Choroid plexus epithelial cell (primary cell): ENCODE results near the gene URB1.
A peak's percentile ranks its signal among the peaks of the same experiment; 100 is the strongest.

Experiments
- DNase-seq: peaks from one replicate; pipeline ENCODE4 v3.0.0-alpha.2; 2010; ENCODE audit warnings: low read depth
- H3K4me3 ChIP-seq: 2 replicates; pipeline ENCODE4 v1.5.1; 2011; ENCODE audit warnings: low read depth, mild to moderate bottlenecking, control low read depth, low read length, moderate library complexity
- CTCF ChIP-seq: conservative IDR thresholded peaks from 2 replicates; pipeline ENCODE4 v1.5.1; 2011; ENCODE audit warnings: low read depth, mild to moderate bottlenecking, control low read depth, inconsistent platforms, low read length, moderate library complexity

The URB1 gene

GRCh38 chr21:32424674-32425073 is 31.9 kb upstream of the URB1 start:
- DNase-seq = no peak
- TF ChIP-seq CTCF = no peak
- no peak overlapping the region for H3K4me3 ChIP-seq

GRCh38 chr21:32424191-32424535 is 31.4 kb upstream of the URB1 start:
- no peak for TF ChIP-seq CTCF
- DNase-seq = no peak
- no peak overlapping the region for H3K4me3 ChIP-seq

- no peak overlapping the region for H3K4me3 ChIP-seq
- TF ChIP-seq CTCF = no peak
- DNase-seq = peak; percentile 76
Observed at GRCh38 chr21:32423320-32424190, 30.7 kb upstream of the URB1 start.

- no peak for TF ChIP-seq CTCF
- no peak overlapping the region for H3K4me3 ChIP-seq
- DNase-seq = no peak
Observed at GRCh38 chr21:32422064-32422463, 29.3 kb upstream of the URB1 start.

GRCh38 chr21:32418146-32418545 is 25.3 kb upstream of the URB1 start:
- no peak for TF ChIP-seq CTCF
- H3K4me3 ChIP-seq = no peak overlapping the region
- DNase-seq = no peak

- DNase-seq = no peak
- no peak overlapping the region for H3K4me3 ChIP-seq
- no peak for TF ChIP-seq CTCF
Observed at GRCh38 chr21:32415451-32416398, 22.9 kb upstream of the URB1 start.
